ENCODE data around the gene C1QTNF3. TPM values are rescaled to one million over a fixed set of nuclear protein-coding genes. Genes with fewer than 3 reads are reported as not detected.

C1QTNF3 gene, protein sequence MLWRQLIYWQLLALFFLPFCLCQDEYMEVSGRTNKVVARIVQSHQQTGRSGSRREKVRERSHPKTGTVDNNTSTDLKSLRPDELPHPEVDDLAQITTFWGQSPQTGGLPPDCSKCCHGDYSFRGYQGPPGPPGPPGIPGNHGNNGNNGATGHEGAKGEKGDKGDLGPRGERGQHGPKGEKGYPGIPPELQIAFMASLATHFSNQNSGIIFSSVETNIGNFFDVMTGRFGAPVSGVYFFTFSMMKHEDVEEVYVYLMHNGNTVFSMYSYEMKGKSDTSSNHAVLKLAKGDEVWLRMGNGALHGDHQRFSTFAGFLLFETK
- 1.00 and 1.4 TPM in 2 replicates for total RNA-seq

DNA sequence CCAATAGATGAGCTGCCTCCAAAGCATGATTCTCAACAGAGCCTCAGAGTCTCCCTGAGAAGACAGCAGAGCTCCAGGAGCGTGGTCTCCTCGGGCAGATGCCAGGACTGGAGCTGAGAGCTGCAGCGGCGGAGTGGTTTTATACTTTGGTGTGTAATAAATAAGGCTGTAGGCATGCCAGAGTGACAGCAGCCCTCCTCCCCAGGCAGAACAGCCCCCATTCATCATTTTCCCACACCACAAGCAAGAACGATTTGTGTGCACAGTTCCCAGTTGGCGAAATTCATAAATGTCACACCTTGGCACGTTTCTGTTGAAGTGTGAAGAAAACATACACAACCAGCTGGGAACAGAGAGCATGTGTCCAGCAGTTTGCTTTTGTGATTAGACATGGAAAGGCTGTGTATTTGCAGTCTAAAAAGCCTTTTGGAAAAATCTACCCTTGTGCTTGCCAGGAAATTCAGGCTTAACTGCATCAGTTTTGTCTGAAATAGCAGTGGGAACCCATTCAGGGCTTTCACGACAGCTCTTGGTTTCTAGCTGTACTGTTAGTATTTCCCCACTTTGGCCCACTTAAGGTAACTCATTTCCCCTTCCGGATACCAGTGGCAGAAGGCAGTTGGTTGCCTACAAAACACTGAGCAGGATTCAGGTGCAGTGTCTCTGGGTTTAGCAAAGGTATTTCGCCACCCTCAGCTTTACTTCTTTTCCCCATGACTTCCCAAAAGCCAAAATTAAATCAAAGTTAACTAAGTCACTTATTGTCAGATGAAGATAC, at the start of gene C1QTNF3:
TSS of gene C1QTNF3 (minus strand) at position 115 of the 778 bp plus-strand sequence. CDS start at position 27, 88 bp downstream.

DNA sequence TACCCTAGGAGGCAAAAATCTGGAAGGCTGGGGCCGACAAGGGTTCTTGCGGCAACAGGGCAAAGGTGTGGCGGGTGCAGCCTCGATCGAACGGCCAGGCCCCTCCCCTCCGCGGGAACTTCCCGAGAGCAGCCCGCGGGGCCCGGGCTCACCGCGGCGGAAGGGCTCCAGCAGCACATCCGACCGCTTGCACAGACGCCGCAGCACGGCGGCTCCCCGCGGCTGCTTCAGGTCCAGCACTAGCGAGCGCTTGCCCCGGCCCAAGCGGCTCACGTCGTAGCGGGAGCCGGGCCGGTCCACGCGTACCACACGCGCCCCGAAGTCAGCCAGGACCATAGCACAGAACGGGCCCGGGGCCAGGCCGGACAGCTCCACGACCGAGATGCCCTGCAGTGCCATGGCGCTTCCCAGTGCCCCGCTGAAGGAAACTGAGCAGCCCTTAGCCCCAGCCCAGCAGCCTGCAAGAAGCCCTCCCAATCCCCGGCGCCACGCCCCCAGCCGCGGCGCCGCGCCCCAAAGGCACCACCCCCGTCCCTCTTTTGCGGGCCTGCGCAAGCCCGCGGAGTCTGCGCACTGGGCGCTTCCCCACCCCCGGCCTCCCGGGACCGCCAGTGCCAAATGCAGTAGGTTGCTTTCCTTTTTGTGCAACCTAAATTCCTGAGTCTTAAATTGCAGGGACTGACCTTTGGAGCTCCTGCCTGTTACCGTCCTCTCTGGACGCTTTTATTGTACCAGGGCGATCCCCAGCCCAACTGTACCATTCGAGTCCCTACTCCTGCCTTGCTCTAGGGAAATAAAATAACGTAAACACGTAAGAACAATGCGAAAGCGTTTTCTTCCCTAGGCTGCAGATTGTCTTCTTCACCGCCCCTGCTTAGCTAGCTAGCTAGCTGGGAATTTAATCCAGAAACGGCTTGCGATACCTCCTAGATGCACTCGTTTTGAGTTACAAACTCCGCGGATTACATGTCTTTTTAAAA, 35.1 kb downstream of the C1QTNF3 start, which contains the start of gene AMACR:
TSS of gene AMACR (minus strand) at position 430 of the 980 bp plus-strand sequence. CDS start at position 399, 31 bp downstream.

DNA sequence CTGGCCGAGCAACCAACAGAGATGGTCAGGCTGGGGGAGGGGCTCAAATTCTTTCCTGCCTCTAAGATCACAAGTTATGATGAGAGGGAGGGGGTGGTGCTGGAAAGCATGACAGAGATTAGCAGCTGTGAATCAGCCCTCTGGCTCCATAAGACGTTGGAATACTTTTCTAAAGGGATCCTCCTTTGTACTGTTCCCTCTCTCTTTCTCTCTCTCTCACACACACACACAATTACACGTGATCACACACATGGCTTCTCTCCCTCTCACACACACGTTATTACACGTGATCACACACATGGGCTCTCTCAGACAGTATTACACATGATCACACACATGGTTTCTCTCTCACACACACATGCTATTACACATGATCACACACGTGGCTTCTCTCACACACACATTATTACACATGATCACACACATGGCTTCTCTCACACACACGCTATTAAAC, 58.3 kb downstream of the C1QTNF3 start, which contains the start of gene SLC45A2:
TSS of gene SLC45A2 (minus strand) at position 23 of the 454 bp plus-strand sequence. CDS start 110 bp downstream, outside the sequence.

Other genes with a start within 250 kb of the C1QTNF3 start
- gene ADAMTS12, start 151.2 kb downstream of the C1QTNF3 start, total RNA-seq, result 13.5 and 15.1 TPM in 2 replicates
- gene RXFP3, start 106.8 kb downstream of the C1QTNF3 start, total RNA-seq, result not detected in 2 replicates
- gene SLC45A2, start 58.5 kb downstream of the C1QTNF3 start, total RNA-seq, result under 0.01 TPM in 2 replicates
- 10.4 and 17.0 TPM in 2 replicates for gene AMACR, start 35.2 kb downstream of the C1QTNF3 start, total RNA-seq

Measured in uterine smooth muscle cell (primary cell).